CD4-positive, CD25-positive, alpha-beta regulatory T cell (primary cell): ENCODE measurements around the gene GCLM. TPM values are rescaled to one million over a fixed set of nuclear protein-coding genes. Genes with fewer than 3 reads are reported as not detected.
"Not testable (repeated sequence)": the region's sequence is repeated elsewhere in the genome, so short reads cannot be mapped to it uniquely, and the experiment has no call there.

Source experiments
- ATAC-seq, 2 donors: fragments of 150-1000 bp; cut with Tn5 transposase; one replicate each; pipeline ENCODE4 v1.10.0; 2021; ENCODE audit warnings: low read depth in 2 of 2, moderate number of reproducible peaks in 2 of 2, moderate library complexity in 1 of 2
- DNase-seq, 3 donors: peaks; one replicate each; pipeline versions ENCODE4 v3.0.0 to v3.0.0-alpha.2; 2012 to 2022; ENCODE audit warnings: mixed read lengths in 1 of 3
- H3K27ac ChIP-seq: one replicate; pipeline ENCODE4 v1.7.0; 2013; ENCODE audit warnings: mild to moderate bottlenecking, low read length; ENCODE audit not compliant: insufficient read depth, poor library complexity, severe bottlenecking
- H3K27me3 ChIP-seq: one replicate; pipeline ENCODE4 v1.7.0; 2013; ENCODE audit warnings: low read length; ENCODE audit not compliant: control insufficient read depth, insufficient read depth
- H3K36me3 ChIP-seq: one replicate; pipeline ENCODE4 v1.7.0; 2013; ENCODE audit warnings: mild to moderate bottlenecking, low read length, moderate library complexity; ENCODE audit not compliant: control insufficient read depth, insufficient read depth
- H3K4me1 ChIP-seq: 2 replicates; pipeline ENCODE4 v1.7.0; 2013; ENCODE audit warnings: mild to moderate bottlenecking, low read length; ENCODE audit not compliant: insufficient read depth, control insufficient read depth, poor library complexity, severe bottlenecking
- H3K4me3 ChIP-seq: one replicate; pipeline ENCODE4 v1.7.0; 2013; ENCODE audit warnings: low read depth, mild to moderate bottlenecking, low read length, moderate library complexity
- H3K9me3 ChIP-seq, 2 experiments: 1 replicate in 1 of 2; 2 replicates in 1 of 2; pipeline ENCODE4 v1.7.0; 2013; ENCODE audit warnings: low read length in 2 of 2, mild to moderate bottlenecking in 1 of 2, moderate library complexity in 1 of 2; ENCODE audit not compliant: control insufficient read depth in 2 of 2
- H3K27ac Mint-ChIP-seq, 3 donors: one replicate each; pipeline ENCODE4 v1.8.0; 2020 to 2022; ENCODE audit warnings: mild to moderate bottlenecking in 3 of 3, mixed read lengths in 3 of 3, moderate library complexity in 2 of 3
- H3K27me3 Mint-ChIP-seq: one replicate; pipeline ENCODE4 v1.8.0; 2022; ENCODE audit warnings: mild to moderate bottlenecking, mixed read lengths
- H3K36me3 Mint-ChIP-seq: one replicate; pipeline ENCODE4 v1.8.0; 2020; ENCODE audit warnings: mixed read lengths
- H3K4me1 Mint-ChIP-seq, 4 donors: one replicate each; pipeline ENCODE4 v1.8.0; 2020 to 2022; ENCODE audit warnings: mixed read lengths in 4 of 4, mild to moderate bottlenecking in 1 of 4
- H3K4me3 Mint-ChIP-seq, 4 donors: one replicate each; pipeline ENCODE4 v1.8.0; 2020 to 2022; ENCODE audit warnings: mild to moderate bottlenecking in 4 of 4, mixed read lengths in 4 of 4, moderate library complexity in 3 of 4
- H3K9me3 Mint-ChIP-seq, 7 donors: one replicate each; pipeline ENCODE4 v1.8.0; 2020 to 2022; ENCODE audit warnings: mixed read lengths in 7 of 7, mild to moderate bottlenecking in 3 of 7, moderate library complexity in 2 of 7
- polyA plus RNA-seq, 4 donors: library from polyadenylated mRNA; unstranded; fragments of 300-500 nt; fragmentation: Illumina TruSeq; gene quantifications; one replicate each; pipeline ENCODE4 v1.2.3, GENCODE V29; 2021
- total RNA-seq: library from RNA; stranded (reverse); gene quantifications from one replicate; pipeline ENCODE4 v1.2.3, GENCODE V29; 2022

The GCLM gene
- total RNA-seq, result 5.5 TPM
- 10 to 100 TPM in 1 of 4 donors, 1 to 10 TPM in 3; 7.0 to 17.3 (median 9.0) TPM for polyA plus RNA-seq

- ATAC-seq (peak; percentile 93 to 96), DNase-seq (peak; percentile 84 to 90 (median 86))
- H3K4me3 ChIP-seq, result peak within 1 kb of the TSS; percentile 86
- no peaks in the 10 kb centered on the region for H3K9me3 Mint-ChIP-seq
- peaks cover 13 to 32% (median 22%) of the 10 kb centered on the region in 4 donors for H3K4me1 Mint-ChIP-seq
- no peaks in the 10 kb centered on the region for H3K27me3 ChIP-seq
- H3K36me3 Mint-ChIP-seq, result no peaks in the 10 kb centered on the region
- H3K27ac ChIP-seq, result peak within 1 kb of the TSS; percentile 65
- H3K9me3 ChIP-seq, result no peaks in the 10 kb centered on the region
- peaks cover 22% of the 10 kb centered on the region for H3K4me1 ChIP-seq
- H3K27me3 Mint-ChIP-seq, result peaks cover 16% of the 10 kb centered on the region
- peak within 1 kb of the TSS; percentile 87 to 94 (median 88) for H3K4me3 Mint-ChIP-seq
- H3K36me3 ChIP-seq, result no peaks in the 10 kb centered on the region
- peak within 1 kb of the TSS; percentile 81 to 91 (median 90) for H3K27ac Mint-ChIP-seq
Observed at GRCh38 chr1:93909146-93910050, at the start of gene GCLM. GCLM (minus strand) TSS chr1:93909430; CDS start chr1:93909163, 267 bp downstream.

GRCh38 chr1:93958726-93959100 is 49.5 kb upstream of the GCLM start:
- H3K27me3 Mint-ChIP-seq, result peaks cover 10% of the 10 kb centered on the region
- peaks cover 0 to 33% (median 13%) of the 10 kb centered on the region in 7 donors for H3K9me3 Mint-ChIP-seq

GRCh38 chr1:93958032-93958725 is 48.9 kb upstream of the GCLM start:
- H3K36me3 Mint-ChIP-seq, result no peaks in the 10 kb centered on the region
- peaks cover 0 to 33% (median 15%) of the 10 kb centered on the region in 7 donors for H3K9me3 Mint-ChIP-seq
- Histone ChIP-seq H3K36me3 (no peaks in the 10 kb centered on the region), H3K27me3 (peaks cover 3% of the 10 kb centered on the region), H3K4me1 (no peaks in the 10 kb centered on the region), H3K9me3 (peaks cover 18 to 22% of the 10 kb centered on the region in 2 experiments), H3K4me3 (no peak overlapping the region), H3K27ac (no peak overlapping the region)
- peaks cover 10% of the 10 kb centered on the region for H3K27me3 Mint-ChIP-seq
- H3K4me3 Mint-ChIP-seq, result no peak overlapping the region
- no peak for DNase-seq
- H3K4me1 Mint-ChIP-seq, result peaks cover 0 to 2% (median 0%) of the 10 kb centered on the region in 4 donors
- H3K27ac Mint-ChIP-seq, result no peak overlapping the region
- no peak for ATAC-seq

More at GRCh38 chr1:93958726-93959100, 49.5 kb upstream of the GCLM start:
- Mint-ChIP-seq H3K36me3 (no peaks in the 10 kb centered on the region), H3K27ac (no peak overlapping the region), H3K4me3 (no peak overlapping the region), H3K4me1 (peaks cover 0 to 2% (median 0%) of the 10 kb centered on the region in 4 donors)
- Histone ChIP-seq H3K36me3 (no peaks in the 10 kb centered on the region), H3K9me3 (peaks cover 18 to 22% of the 10 kb centered on the region in 2 experiments), H3K4me3 (no peak overlapping the region), H3K27ac (no peak overlapping the region), H3K4me1 (no peaks in the 10 kb centered on the region), H3K27me3 (peaks cover 3% of the 10 kb centered on the region)
- ATAC-seq (no peak), DNase-seq (no peak)

- peaks cover 3% of the 10 kb centered on the region for H3K27me3 ChIP-seq
- DNase-seq, result no peak
- Mint-ChIP-seq H3K4me1 (peaks cover 0 to 2% (median 0%) of the 10 kb centered on the region in 4 donors), H3K27ac (no peak overlapping the region), H3K4me3 (no peak overlapping the region), H3K36me3 (peaks cover 4% of the 10 kb centered on the region), H3K27me3 (peaks cover 10% of the 10 kb centered on the region), H3K9me3 (peaks cover 0 to 47% (median 18%) of the 10 kb centered on the region in 7 donors)
- no peak for ATAC-seq
- H3K9me3 ChIP-seq, result peaks cover 19 to 22% of the 10 kb centered on the region in 2 experiments
- no peaks in the 10 kb centered on the region for H3K36me3 ChIP-seq
- no peaks in the 10 kb centered on the region for H3K4me1 ChIP-seq
- no peak overlapping the region for H3K4me3 ChIP-seq
- no peak overlapping the region for H3K27ac ChIP-seq
Observed at GRCh38 chr1:93955765-93956164, 46.5 kb upstream of the GCLM start.

GRCh38 chr1:93947002-93947686 is 37.9 kb upstream of the GCLM start:
- H3K27me3 Mint-ChIP-seq, result peaks cover 14% of the 10 kb centered on the region
- peaks cover 0 to 17% (median 8%) of the 10 kb centered on the region in 7 donors for H3K9me3 Mint-ChIP-seq
- H3K4me3 Mint-ChIP-seq, H3K9me3 ChIP-seq, H3K4me3 ChIP-seq, H3K27me3 ChIP-seq, DNase-seq, H3K4me1 ChIP-seq, H3K27ac Mint-ChIP-seq, H3K4me1 Mint-ChIP-seq, H3K36me3 ChIP-seq, ATAC-seq, H3K27ac ChIP-seq, H3K36me3 Mint-ChIP-seq: not testable (repeated sequence)

GRCh38 chr1:93938461-93939145 is 29.4 kb upstream of the GCLM start:
- H3K4me1 Mint-ChIP-seq, result no peaks in the 10 kb centered on the region
- H3K4me1 ChIP-seq, result no peaks in the 10 kb centered on the region
- no peaks in the 10 kb centered on the region for H3K27me3 ChIP-seq
- H3K4me3 ChIP-seq, result no peak overlapping the region
- peaks cover 0 to 19% (median 9%) of the 10 kb centered on the region in 7 donors for H3K9me3 Mint-ChIP-seq
- no peak overlapping the region for H3K27ac ChIP-seq
- peaks cover 14% of the 10 kb centered on the region for H3K27me3 Mint-ChIP-seq
- no peak for DNase-seq
- peaks cover 2 to 6% of the 10 kb centered on the region in 2 experiments for H3K9me3 ChIP-seq
- no peaks in the 10 kb centered on the region for H3K36me3 ChIP-seq
- no peak overlapping the region for H3K27ac Mint-ChIP-seq
- ATAC-seq, result no peak
- no peak overlapping the region for H3K4me3 Mint-ChIP-seq
- H3K36me3 Mint-ChIP-seq, result no peaks in the 10 kb centered on the region

- peaks cover 0 to 22% (median 9%) of the 10 kb centered on the region in 7 donors for H3K9me3 Mint-ChIP-seq
- peaks cover 2 to 6% of the 10 kb centered on the region in 2 experiments for H3K9me3 ChIP-seq
- H3K27me3 ChIP-seq, result no peaks in the 10 kb centered on the region
- ATAC-seq, result no peak
- H3K27me3 Mint-ChIP-seq, result peaks cover 14% of the 10 kb centered on the region
- H3K4me1 ChIP-seq, result no peaks in the 10 kb centered on the region
- no peak overlapping the region for H3K27ac Mint-ChIP-seq
- H3K4me1 Mint-ChIP-seq, result no peaks in the 10 kb centered on the region
- no peak for DNase-seq
- no peaks in the 10 kb centered on the region for H3K36me3 ChIP-seq
- H3K4me3 ChIP-seq, result no peak overlapping the region
- H3K27ac ChIP-seq, result no peak overlapping the region
- H3K4me3 Mint-ChIP-seq, result no peak overlapping the region
- H3K36me3 Mint-ChIP-seq, result no peaks in the 10 kb centered on the region
Observed at GRCh38 chr1:93937997-93938396, 28.8 kb upstream of the GCLM start.
